ENCODE results near the gene CLTC.

DNA sequence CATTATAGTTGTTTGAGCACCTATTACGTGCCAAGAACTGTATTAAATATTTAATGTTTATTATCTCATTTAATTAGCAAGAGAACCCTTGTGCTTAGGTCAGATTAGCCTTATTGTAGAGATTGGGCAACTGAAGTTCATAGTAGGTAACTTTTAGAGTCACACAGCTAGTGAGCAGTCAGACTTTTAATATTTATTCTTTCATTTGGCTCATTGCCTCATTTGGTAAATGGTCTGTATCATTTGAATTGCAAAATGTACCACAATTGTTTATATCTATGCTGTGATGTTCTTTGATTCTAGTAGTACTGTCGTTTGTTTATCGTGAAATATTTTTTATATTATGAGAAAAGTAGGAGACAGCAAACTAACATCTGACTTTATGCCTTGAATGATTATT, 7.6 kb downstream of the CLTC start:
- TF ChIP-seq EGR1 (IDR thresholded peaks at IDR 0.05; ENCODE audit: borderline replicate concordance in 1 of 2, low read depth in 2 of 2, low read length in 2 of 2) (no peak), CTCF (IDR thresholded peaks at IDR 0.05 in 2 of 3, conservative IDR thresholded peaks at IDR 0.05 in 1 of 3; ENCODE audit: control insufficient read depth in 2 of 3, extremely low read depth in 1 of 3, insufficient read depth in 1 of 3, low read depth in 3 of 3, low read length in 3 of 3) (no peak), POLR2A (IDR thresholded peaks at IDR 0.05; ENCODE audit: low read depth, low read length) (no peak), POLR2AphosphoS5 (IDR thresholded peaks at IDR 0.05; ENCODE audit: low read length) (no peak), NFIC (IDR thresholded peaks at IDR 0.05; ENCODE audit: low read depth, low read length) (no peak)
